ENCODE results near the gene RBMS3.

RBMS3 gene

DNA sequence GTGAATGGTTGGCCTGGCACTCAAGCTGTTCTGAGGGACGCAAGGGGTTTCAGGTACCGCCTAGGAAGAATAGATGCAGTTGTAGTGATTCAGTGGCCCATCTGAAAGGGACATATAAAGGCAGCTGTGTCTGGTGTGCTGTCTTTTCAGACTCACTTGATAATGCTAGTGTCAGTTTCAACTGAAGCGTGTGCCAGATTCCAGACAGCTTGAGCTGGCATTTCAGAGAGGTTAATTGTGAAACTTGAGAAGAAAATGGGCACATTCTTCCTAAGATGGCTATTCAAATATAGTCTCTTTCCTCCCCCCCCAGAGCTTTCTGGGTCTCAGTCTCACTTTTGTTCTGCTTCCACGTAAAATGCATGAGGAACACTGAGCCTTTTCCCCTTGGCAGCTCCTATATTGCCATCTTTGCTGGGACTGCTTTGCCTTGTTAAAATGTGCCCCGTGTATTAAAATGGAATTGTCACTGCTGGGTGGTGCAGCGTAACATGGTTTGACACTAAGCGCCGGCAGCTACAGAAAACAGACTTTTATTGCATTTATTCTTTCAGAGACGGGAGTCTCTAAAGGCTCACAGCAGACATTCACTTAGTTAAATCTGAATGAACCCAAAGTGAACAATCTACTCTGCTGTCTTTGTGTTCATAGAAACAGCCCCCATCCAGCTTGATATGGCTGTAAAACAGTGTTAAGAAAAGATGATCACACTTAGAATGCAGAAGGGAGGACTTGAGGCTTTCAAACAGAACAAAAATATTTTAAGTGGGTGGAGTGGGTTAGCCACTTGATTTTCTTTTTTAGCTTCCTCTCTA, 478.7 kb downstream of the RBMS3 start:
- no peak for DNase-seq
- no peaks in the 10 kb centered on the region for H3K27me3 ChIP-seq (replicated peaks in 2 of 5; ENCODE audit: control insufficient read depth in 4 of 5, insufficient read depth in 5 of 5, low read length in 4 of 5)
- ChIA-PET CTCF (no interaction called here), POLR2A (no interaction called here)
- H3K27ac ChIP-seq (ENCODE audit: insufficient read depth in 1 of 2, low read depth in 1 of 2, low read length in 2 of 2, poor library complexity in 1 of 2, severe bottlenecking in 2 of 2), result no peak overlapping the region
- no peaks in the 10 kb centered on the region for H3K4me1 ChIP-seq (ENCODE audit: control extremely low read depth in 1 of 4, control insufficient read depth in 4 of 4, insufficient read depth in 4 of 4, low read length in 3 of 4)
- H3K4me3 ChIP-seq (ENCODE audit: control insufficient read depth in 1 of 7, extremely low read depth in 1 of 7, insufficient read depth in 4 of 7, low read depth in 2 of 7, low read length in 6 of 7), result no peak overlapping the region
- no peaks in the 10 kb centered on the region for H3K36me3 ChIP-seq (ENCODE audit: control insufficient read depth in 4 of 4, insufficient read depth in 4 of 4, low read length in 3 of 4)
- H3K9me3 ChIP-seq (ENCODE audit: control extremely low read depth in 1 of 5, control insufficient read depth in 4 of 5, insufficient read depth in 2 of 5, low read depth in 1 of 5, low read length in 4 of 5), result no peaks in the 10 kb centered on the region
- WGBS (ENCODE audit: insufficient coverage), result 98% methylated on average over 9 of the region's 9 CpGs

DNA sequence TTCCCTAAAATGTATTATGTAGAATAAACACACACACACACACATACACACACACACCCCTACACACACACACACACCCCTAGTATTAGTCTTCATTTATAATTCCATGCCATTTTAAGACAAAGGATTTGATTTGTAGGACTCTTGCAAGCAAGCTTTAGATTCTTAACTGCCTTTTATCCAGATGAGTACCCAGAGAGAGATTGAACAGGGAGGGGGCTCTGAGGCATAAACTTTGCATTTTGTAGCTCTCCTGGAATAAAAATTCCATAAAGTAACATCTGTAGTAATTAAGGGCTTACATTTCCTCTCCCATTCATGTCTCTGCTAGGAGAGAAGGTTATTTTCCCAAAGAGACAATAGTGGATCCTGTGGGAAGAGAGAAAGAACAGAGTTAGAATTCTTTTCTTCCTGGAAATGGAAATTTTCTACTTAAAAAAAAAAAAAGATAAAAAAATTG, 479.4 kb downstream of the RBMS3 start:
- H3K27me3 ChIP-seq (replicated peaks in 2 of 5; ENCODE audit: control insufficient read depth in 4 of 5, insufficient read depth in 5 of 5, low read length in 4 of 5), result no peaks in the 10 kb centered on the region
- H3K9me3 ChIP-seq (ENCODE audit: control extremely low read depth in 1 of 5, control insufficient read depth in 4 of 5, insufficient read depth in 2 of 5, low read depth in 1 of 5, low read length in 4 of 5), result no peaks in the 10 kb centered on the region
- no peak overlapping the region for H3K27ac ChIP-seq (ENCODE audit: insufficient read depth in 1 of 2, low read depth in 1 of 2, low read length in 2 of 2, poor library complexity in 1 of 2, severe bottlenecking in 2 of 2)
- no peak for DNase-seq
- H3K36me3 ChIP-seq (ENCODE audit: control insufficient read depth in 4 of 4, insufficient read depth in 4 of 4, low read length in 3 of 4), result no peaks in the 10 kb centered on the region
- no peak overlapping the region for H3K4me3 ChIP-seq (ENCODE audit: control insufficient read depth in 1 of 7, extremely low read depth in 1 of 7, insufficient read depth in 4 of 7, low read depth in 2 of 7, low read length in 6 of 7)
- POLR2A ChIA-PET, result no interaction called here
- no peaks in the 10 kb centered on the region for H3K4me1 ChIP-seq (ENCODE audit: control extremely low read depth in 1 of 4, control insufficient read depth in 4 of 4, insufficient read depth in 4 of 4, low read length in 3 of 4)
- CTCF ChIA-PET, result no interaction called here

DNA sequence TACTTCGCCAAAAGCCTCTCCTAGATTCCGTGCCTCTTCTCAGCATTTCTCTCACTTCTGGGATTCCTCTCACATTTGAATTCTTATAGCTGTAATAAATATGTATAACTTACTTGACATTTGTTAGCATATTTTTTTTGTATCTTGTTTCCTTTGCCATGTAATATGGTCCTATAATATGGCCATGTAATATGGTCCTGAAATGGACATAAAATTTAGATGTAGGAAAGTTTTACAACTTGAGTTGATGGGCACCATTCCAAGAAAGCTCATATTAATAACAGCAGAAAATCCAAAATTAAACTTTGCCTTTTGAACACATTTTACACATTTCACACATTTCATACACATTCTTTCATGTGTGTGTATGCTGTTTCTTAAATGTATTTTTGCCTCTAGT, 480.6 kb downstream of the RBMS3 start:
- H3K4me3 ChIP-seq (ENCODE audit: control insufficient read depth in 1 of 7, extremely low read depth in 1 of 7, insufficient read depth in 4 of 7, low read depth in 2 of 7, low read length in 6 of 7), result no peak overlapping the region
- H3K4me1 ChIP-seq (ENCODE audit: control extremely low read depth in 1 of 4, control insufficient read depth in 4 of 4, insufficient read depth in 4 of 4, low read length in 3 of 4), result no peaks in the 10 kb centered on the region
- H3K9me3 ChIP-seq (ENCODE audit: control extremely low read depth in 1 of 5, control insufficient read depth in 4 of 5, insufficient read depth in 2 of 5, low read depth in 1 of 5, low read length in 4 of 5), result no peaks in the 10 kb centered on the region
- H3K27ac ChIP-seq (ENCODE audit: insufficient read depth in 1 of 2, low read depth in 1 of 2, low read length in 2 of 2, poor library complexity in 1 of 2, severe bottlenecking in 2 of 2), result no peak overlapping the region
- WGBS (ENCODE audit: insufficient coverage), result no CpG with 5 or more reads among the region's 2 CpGs
- POLR2A ChIA-PET, result no interaction called here
- CTCF ChIA-PET, result no interaction called here
- H3K36me3 ChIP-seq (ENCODE audit: control insufficient read depth in 4 of 4, insufficient read depth in 4 of 4, low read length in 3 of 4), result no peaks in the 10 kb centered on the region
- H3K27me3 ChIP-seq (replicated peaks in 2 of 5; ENCODE audit: control insufficient read depth in 4 of 5, insufficient read depth in 5 of 5, low read length in 4 of 5), result no peaks in the 10 kb centered on the region
- DNase-seq, result no peak

DNA sequence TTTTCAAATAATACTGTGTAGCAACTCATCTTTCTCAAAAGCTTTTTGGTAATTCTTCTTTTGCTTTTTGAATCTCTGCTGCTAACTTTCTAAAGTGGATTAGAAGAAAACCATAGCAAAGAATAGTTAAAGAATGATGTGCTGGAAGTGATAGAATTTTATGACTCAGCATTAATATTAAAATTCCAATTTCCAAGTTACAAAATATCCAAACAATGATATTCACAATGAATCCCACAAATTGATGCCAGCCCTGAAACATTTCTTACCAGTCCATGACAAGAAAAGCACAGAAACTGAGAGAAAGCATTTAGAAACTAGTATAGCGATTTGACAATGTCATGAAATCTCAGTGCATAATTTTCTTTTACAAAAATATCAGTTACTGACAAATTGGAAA, 482.2 kb downstream of the RBMS3 start:
- WGBS (ENCODE audit: insufficient coverage), result no CpG with 5 or more reads among the region's 1 CpG
- Histone ChIP-seq H3K9me3 (ENCODE audit: control extremely low read depth in 1 of 5, control insufficient read depth in 4 of 5, insufficient read depth in 2 of 5, low read depth in 1 of 5, low read length in 4 of 5) (no peaks in the 10 kb centered on the region), H3K36me3 (ENCODE audit: control insufficient read depth in 4 of 4, insufficient read depth in 4 of 4, low read length in 3 of 4) (no peaks in the 10 kb centered on the region), H3K4me1 (ENCODE audit: control extremely low read depth in 1 of 4, control insufficient read depth in 4 of 4, insufficient read depth in 4 of 4, low read length in 3 of 4) (no peaks in the 10 kb centered on the region), H3K4me3 (ENCODE audit: control insufficient read depth in 1 of 7, extremely low read depth in 1 of 7, insufficient read depth in 4 of 7, low read depth in 2 of 7, low read length in 6 of 7) (no peak overlapping the region), H3K27me3 (replicated peaks in 2 of 5; ENCODE audit: control insufficient read depth in 4 of 5, insufficient read depth in 5 of 5, low read length in 4 of 5) (no peaks in the 10 kb centered on the region), H3K27ac (ENCODE audit: insufficient read depth in 1 of 2, low read depth in 1 of 2, low read length in 2 of 2, poor library complexity in 1 of 2, severe bottlenecking in 2 of 2) (no peak overlapping the region)
- CTCF ChIA-PET, result no interaction called here
- POLR2A ChIA-PET, result no interaction called here
- no peak for DNase-seq

DNA sequence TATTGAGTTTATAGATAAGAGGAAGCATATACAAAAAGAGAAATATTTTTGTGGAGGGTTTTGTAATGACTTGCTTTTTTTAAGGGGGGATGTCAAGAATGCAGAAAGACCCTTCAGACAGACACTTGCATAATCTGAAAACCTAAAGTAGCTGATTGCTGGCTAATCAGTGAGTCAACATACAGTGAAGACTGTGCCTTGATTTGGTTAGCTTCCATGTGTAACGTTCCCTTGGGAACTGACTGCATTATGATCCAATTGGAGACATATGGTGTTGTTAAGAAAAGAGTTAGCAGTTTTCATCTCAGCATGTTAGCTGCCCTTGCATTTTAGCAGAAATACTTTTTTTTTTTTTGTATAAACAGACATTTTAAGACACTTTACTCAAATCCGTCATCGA, 483.2 kb downstream of the RBMS3 start:
- ChIA-PET CTCF (interaction anchor here (0.6 to 1.0 kb wide), 3 partner anchors 9 to 1154 kb away, joined by 3 to 4 read pairs (median 4); no protein-coding TSS in a partner anchor), POLR2A (no interaction called here)
- no peaks in the 10 kb centered on the region for H3K36me3 ChIP-seq (ENCODE audit: control insufficient read depth in 4 of 4, insufficient read depth in 4 of 4, low read length in 3 of 4)
- no peaks in the 10 kb centered on the region for H3K4me1 ChIP-seq (ENCODE audit: control extremely low read depth in 1 of 4, control insufficient read depth in 4 of 4, insufficient read depth in 4 of 4, low read length in 3 of 4)
- H3K4me3 ChIP-seq (ENCODE audit: control insufficient read depth in 1 of 7, extremely low read depth in 1 of 7, insufficient read depth in 4 of 7, low read depth in 2 of 7, low read length in 6 of 7), result no peak overlapping the region
- no peaks in the 10 kb centered on the region for H3K27me3 ChIP-seq (replicated peaks in 2 of 5; ENCODE audit: control insufficient read depth in 4 of 5, insufficient read depth in 5 of 5, low read length in 4 of 5)
- 83% methylated on average over 1 of the region's 3 CpGs for WGBS (ENCODE audit: insufficient coverage)
- peak in 1 of 3 donors; percentile 9 for DNase-seq
- no peaks in the 10 kb centered on the region for H3K9me3 ChIP-seq (ENCODE audit: control extremely low read depth in 1 of 5, control insufficient read depth in 4 of 5, insufficient read depth in 2 of 5, low read depth in 1 of 5, low read length in 4 of 5)
- H3K27ac ChIP-seq (ENCODE audit: insufficient read depth in 1 of 2, low read depth in 1 of 2, low read length in 2 of 2, poor library complexity in 1 of 2, severe bottlenecking in 2 of 2), result no peak overlapping the region

GRCh38 chr3:29764603-29765254, 483.9 kb downstream of the RBMS3 start:
- Histone ChIP-seq H3K9me3 (ENCODE audit: control extremely low read depth in 1 of 5, control insufficient read depth in 4 of 5, insufficient read depth in 2 of 5, low read depth in 1 of 5, low read length in 4 of 5) (no peaks in the 10 kb centered on the region), H3K4me1 (ENCODE audit: control extremely low read depth in 1 of 4, control insufficient read depth in 4 of 4, insufficient read depth in 4 of 4, low read length in 3 of 4) (no peaks in the 10 kb centered on the region), H3K27ac (ENCODE audit: insufficient read depth in 1 of 2, low read depth in 1 of 2, low read length in 2 of 2, poor library complexity in 1 of 2, severe bottlenecking in 2 of 2) (no peak overlapping the region), H3K4me3 (ENCODE audit: control insufficient read depth in 1 of 7, extremely low read depth in 1 of 7, insufficient read depth in 4 of 7, low read depth in 2 of 7, low read length in 6 of 7) (no peak overlapping the region), H3K27me3 (replicated peaks in 2 of 5; ENCODE audit: control insufficient read depth in 4 of 5, insufficient read depth in 5 of 5, low read length in 4 of 5) (no peaks in the 10 kb centered on the region), H3K36me3 (ENCODE audit: control insufficient read depth in 4 of 4, insufficient read depth in 4 of 4, low read length in 3 of 4) (no peaks in the 10 kb centered on the region)
- DNase-seq, result peak; percentile 34 to 49 (median 42)
- WGBS (ENCODE audit: insufficient coverage), result no CpG with 5 or more reads among the region's 2 CpGs
- ChIA-PET CTCF (interaction anchor here (1.0 kb wide), 1 partner anchor 8 kb away, joined by 3 read pairs; no protein-coding TSS in a partner anchor), POLR2A (no interaction called here)

DNA sequence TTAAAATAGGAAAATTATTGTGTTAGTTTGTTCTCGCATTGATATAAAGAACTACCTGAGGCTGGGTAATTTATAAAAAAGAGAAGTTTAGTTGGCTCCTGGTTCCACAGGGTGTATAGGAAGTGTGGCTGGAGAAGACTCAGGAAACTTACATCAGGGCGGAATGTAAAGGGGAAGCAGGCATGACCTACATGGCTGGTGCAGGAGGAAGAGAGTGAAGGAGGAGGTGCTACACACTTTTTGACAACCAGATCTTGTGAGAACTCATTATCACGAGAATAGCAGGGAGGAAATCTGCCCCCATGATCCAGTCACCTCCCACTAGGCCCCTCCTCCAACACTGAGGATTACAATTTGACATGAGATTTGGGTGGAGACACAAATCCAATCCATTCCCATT, 490.7 kb downstream of the RBMS3 start:
- Histone ChIP-seq H3K9me3 (ENCODE audit: control extremely low read depth in 1 of 5, control insufficient read depth in 4 of 5, insufficient read depth in 2 of 5, low read depth in 1 of 5, low read length in 4 of 5) (no peaks in the 10 kb centered on the region), H3K27me3 (replicated peaks in 2 of 5; ENCODE audit: control insufficient read depth in 4 of 5, insufficient read depth in 5 of 5, low read length in 4 of 5) (no peaks in the 10 kb centered on the region), H3K4me1 (ENCODE audit: control extremely low read depth in 1 of 4, control insufficient read depth in 4 of 4, insufficient read depth in 4 of 4, low read length in 3 of 4) (no peaks in the 10 kb centered on the region), H3K36me3 (ENCODE audit: control insufficient read depth in 4 of 4, insufficient read depth in 4 of 4, low read length in 3 of 4) (no peaks in the 10 kb centered on the region), H3K4me3 (ENCODE audit: control insufficient read depth in 1 of 7, extremely low read depth in 1 of 7, insufficient read depth in 4 of 7, low read depth in 2 of 7, low read length in 6 of 7) (no peak overlapping the region), H3K27ac (ENCODE audit: insufficient read depth in 1 of 2, low read depth in 1 of 2, low read length in 2 of 2, poor library complexity in 1 of 2, severe bottlenecking in 2 of 2) (no peak overlapping the region)
- WGBS (ENCODE audit: insufficient coverage), result 46% methylated on average over 2 of the region's 3 CpGs
- CTCF ChIA-PET, result no interaction called here
- peak in 2 of 3 donors; percentile 8 to 10 for DNase-seq
- POLR2A ChIA-PET, result no interaction called here
